HG03280 (cell line): Measurements from ENCODE around the gene DEPDC5.
"Not testable (repeated sequence)": the region's sequence is repeated elsewhere in the genome, so short reads cannot be mapped to it uniquely, and the experiment has no call there.

Source experiments
- ATAC-seq: cut with Tn5 transposase; IDR thresholded peaks from one replicate; pipeline ENCODE4 v1.9.1; 2021; ENCODE audit warnings: mild to moderate bottlenecking, moderate library complexity; ENCODE audit not compliant: unreplicated experiment

The DEPDC5 gene

GRCh38 chr22:31813898-31814297, 60.1 kb downstream of the DEPDC5 start:
- not testable (repeated sequence) for ATAC-seq

- no peak for ATAC-seq
Measured at GRCh38 chr22:31814942-31815341, 61.1 kb downstream of the DEPDC5 start.

GRCh38 chr22:31815383-31815814, 61.6 kb downstream of the DEPDC5 start:
- ATAC-seq, result not testable (repeated sequence)

GRCh38 chr22:31816750-31817149, 62.9 kb downstream of the DEPDC5 start:
- no peak for ATAC-seq

- ATAC-seq, result no peak
Measured at GRCh38 chr22:31818481-31819392, 64.9 kb downstream of the DEPDC5 start.

- no peak for ATAC-seq
Measured at GRCh38 chr22:31820655-31821054, 66.8 kb downstream of the DEPDC5 start.

- ATAC-seq, result no peak
Measured at GRCh38 chr22:31821572-31821971, 67.8 kb downstream of the DEPDC5 start.

- ATAC-seq, result no peak
Measured at GRCh38 chr22:31822523-31822922, 68.7 kb downstream of the DEPDC5 start.

GRCh38 chr22:31825513-31825912, 71.7 kb downstream of the DEPDC5 start:
- no peak for ATAC-seq

- ATAC-seq, result no peak
Measured at GRCh38 chr22:31826443-31826842, 72.6 kb downstream of the DEPDC5 start.

- ATAC-seq, result no peak
Measured at GRCh38 chr22:31828739-31829138, 74.9 kb downstream of the DEPDC5 start.

GRCh38 chr22:31829505-31829904, 75.7 kb downstream of the DEPDC5 start:
- no peak for ATAC-seq

GRCh38 chr22:31830721-31831070, 76.9 kb downstream of the DEPDC5 start:
- no peak for ATAC-seq

GRCh38 chr22:31833930-31834329, 80.1 kb downstream of the DEPDC5 start:
- no peak for ATAC-seq

- no peak for ATAC-seq
Measured at GRCh38 chr22:31836010-31836409, 82.2 kb downstream of the DEPDC5 start.

- ATAC-seq, result no peak
Measured at GRCh38 chr22:31838917-31839316, 85.1 kb downstream of the DEPDC5 start.

- ATAC-seq, result no peak
Measured at GRCh38 chr22:31839986-31840385, 86.2 kb downstream of the DEPDC5 start.

GRCh38 chr22:31840585-31840984, 86.8 kb downstream of the DEPDC5 start:
- ATAC-seq, result no peak

GRCh38 chr22:31841078-31841827, 87.4 kb downstream of the DEPDC5 start:
- no peak for ATAC-seq

GRCh38 chr22:31843526-31843925, 89.7 kb downstream of the DEPDC5 start:
- ATAC-seq, result no peak

- no peak for ATAC-seq
Measured at GRCh38 chr22:31844941-31845340, 91.1 kb downstream of the DEPDC5 start.
